HG02884 (cell line): ENCODE results near the gene DCTN4.

Experiments
- ATAC-seq: cut with Tn5 transposase; IDR thresholded peaks from one replicate; pipeline ENCODE4 v1.9.1; 2021; ENCODE audit warnings: mild to moderate bottlenecking, moderate library complexity; ENCODE audit not compliant: unreplicated experiment

DCTN4 gene

DNA sequence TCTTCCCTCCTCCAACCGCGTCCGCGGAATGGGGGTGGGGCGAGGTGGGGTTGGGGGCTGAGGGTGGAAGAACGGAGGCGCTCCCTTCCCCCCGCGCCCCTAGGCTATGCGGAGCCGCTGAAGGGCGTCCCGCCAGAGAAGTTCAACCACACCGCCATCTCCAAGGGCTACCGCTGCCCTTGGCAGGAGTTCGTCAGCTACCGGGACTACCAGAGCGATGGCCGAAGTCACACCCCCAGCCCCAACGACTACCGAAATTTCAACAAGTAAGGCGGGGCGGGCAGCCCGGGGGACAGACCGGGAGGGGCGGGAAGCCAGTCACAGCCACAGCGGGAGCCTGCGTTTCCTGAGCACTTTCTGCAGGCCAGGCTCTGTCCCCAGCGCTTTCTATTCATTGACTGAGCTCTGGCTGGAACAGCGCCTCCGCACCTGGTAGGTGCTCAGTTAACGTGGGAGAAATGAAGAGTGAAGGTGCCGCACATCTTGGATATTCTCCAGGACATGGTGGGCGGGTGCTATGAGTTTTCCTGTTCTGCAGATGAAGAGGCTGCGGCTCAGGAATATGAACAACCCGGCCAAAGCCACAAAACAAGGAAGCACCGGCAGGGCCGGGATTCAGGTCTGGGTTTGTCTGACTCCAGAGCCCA lies 86.5 kb downstream of the DCTN4 start:
- ATAC-seq: no peak

- ATAC-seq: no peak
These were observed 87.1 kb downstream of the DCTN4 start for GRCh38 chr5:150671509-150672236.

- no peak for ATAC-seq
These were observed 87.9 kb downstream of the DCTN4 start for GRCh38 chr5:150670948-150671310.

- ATAC-seq: no peak
These were observed 88.4 kb downstream of the DCTN4 start for GRCh38 chr5:150670275-150670947.

- no peak for ATAC-seq
These were observed 93.8 kb downstream of the DCTN4 start for GRCh38 chr5:150665044-150665443.

DNA sequence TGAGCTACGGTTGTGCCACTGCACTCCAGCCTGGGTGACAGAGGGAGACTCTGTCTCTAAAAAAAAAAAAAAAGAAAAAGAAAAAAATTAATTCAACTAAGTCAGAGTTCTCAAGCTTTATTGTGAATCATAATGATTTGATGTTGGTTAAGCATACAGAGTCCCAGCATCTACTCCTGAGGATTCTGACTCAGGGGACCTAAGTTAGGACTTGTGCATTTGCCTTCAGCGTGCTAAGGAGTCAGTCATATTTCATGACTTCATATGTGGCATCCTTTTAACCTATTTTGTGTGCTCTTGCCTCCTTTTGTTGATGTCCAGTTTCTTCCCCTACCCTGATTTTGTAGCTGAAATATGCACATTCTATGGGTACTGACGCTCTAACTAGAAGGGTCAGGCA lies 94.9 kb downstream of the DCTN4 start:
- ATAC-seq: no peak

GRCh38 chr5:150662731-150663516 lies 95.9 kb downstream of the DCTN4 start:
- no peak for ATAC-seq

GRCh38 chr5:150661821-150662596 lies 96.8 kb downstream of the DCTN4 start:
- no peak for ATAC-seq

DNA sequence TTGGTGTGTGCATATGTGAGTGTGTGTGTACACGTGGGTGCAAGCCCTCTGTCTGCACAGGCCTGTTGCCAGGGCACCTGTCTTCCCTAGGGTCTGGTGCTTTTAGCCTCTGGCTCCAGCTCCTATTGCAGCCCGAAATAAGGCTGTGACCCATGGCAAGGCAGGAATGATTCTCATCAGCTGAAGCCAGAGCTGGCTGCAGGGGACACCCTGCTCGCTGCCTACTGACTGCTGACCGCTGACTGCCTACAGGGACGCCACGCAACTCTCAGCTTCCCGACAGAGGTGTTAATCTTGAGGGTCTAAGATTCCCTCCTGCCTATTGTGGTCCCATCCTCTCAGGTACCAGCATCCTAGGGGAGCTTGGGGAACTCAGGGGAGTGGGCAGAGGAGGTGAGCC lies 97.7 kb downstream of the DCTN4 start, which contains the start of gene MYOZ3:
TSS of gene MYOZ3 (plus strand) at position 166 of the 400 bp plus-strand sequence. CDS start 1,691 bp downstream, outside the sequence.
- no peak for ATAC-seq

GRCh38 chr5:150660108-150660831 lies 98.5 kb downstream of the DCTN4 start:
- ATAC-seq: no peak

DNA sequence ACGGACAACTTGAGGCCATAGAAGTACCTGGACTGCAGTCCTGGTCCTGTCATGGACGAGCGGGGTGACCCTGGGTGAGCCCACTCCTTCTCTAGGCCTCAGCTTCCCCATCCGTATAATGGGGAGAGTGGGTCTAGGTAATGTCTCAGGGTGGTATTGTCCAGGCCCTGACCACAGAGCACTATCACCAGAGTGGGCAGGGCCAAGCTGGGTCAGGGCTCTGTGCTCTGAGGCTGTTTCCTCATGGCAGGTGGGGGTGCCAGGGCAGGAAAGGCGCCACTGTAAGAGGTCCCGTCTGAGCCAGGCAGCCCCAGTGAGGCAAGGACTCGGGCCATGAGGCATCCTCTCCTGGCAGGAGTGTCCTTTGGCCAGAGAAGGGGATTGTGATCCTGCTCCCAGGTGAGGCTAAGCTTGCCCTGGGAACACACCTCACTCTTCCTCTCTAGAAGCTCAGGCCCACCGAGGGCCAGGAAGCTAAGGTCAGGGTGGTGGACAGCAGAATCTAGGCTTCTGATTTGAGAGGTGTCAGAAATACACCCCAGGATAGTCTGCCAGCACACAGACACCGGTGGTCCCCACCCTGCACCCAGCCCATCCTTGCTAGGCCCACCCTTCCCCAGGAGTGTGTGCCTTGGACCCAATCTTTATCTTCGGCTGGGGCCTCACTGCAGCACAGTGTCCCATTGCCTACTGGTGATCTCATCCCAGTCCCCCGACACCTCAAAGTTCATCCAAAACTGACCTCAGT lies 99.3 kb downstream of the DCTN4 start:
- ATAC-seq: no peak

DNA sequence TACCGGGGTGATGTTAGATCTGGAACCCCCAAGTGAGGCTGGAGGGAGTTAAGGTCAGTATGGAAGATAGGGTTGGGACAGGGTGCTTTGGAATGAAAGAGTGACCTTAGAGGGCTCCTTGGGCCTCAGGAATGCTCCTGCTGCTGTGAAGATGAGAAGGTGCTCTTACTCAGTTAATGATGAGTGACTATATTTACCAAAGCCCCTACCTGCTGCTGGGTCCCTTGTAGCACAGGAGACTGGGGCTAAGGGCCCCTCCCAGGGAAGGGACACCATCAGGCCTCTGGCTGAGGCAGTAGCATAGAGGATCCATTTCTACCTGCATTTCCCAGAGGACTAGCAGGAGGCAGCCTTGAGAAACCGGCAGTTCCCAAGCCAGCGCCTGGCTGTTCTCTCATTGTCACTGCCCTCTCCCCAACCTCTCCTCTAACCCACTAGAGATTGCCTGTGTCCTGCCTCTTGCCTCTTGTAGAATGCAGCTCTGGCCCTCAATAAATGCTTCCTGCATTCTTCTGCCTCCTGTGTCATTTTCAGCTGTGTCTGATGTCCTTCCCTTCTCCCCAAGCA lies 100.0 kb downstream of the DCTN4 start:
- ATAC-seq: no peak
